DOHH2 (cell line): ENCODE measurements around the gene ZFHX3.

Experiments
- H3F3A ChIP-seq: fragments of 200-600 bp; sonication (generic), shearing (Covaris generic); 2 replicates; pipeline ENCODE4 v1.6.0; 2016; ENCODE audit warnings: antibody characterized with exemption, mild to moderate bottlenecking; ENCODE audit not compliant: control insufficient read depth, insufficient read depth
- H3K27ac ChIP-seq: fragments of 200-600 bp; sonication (generic); 2 replicates; pipeline ENCODE4 v1.5.1; 2014; ENCODE audit warnings: low read depth, mild to moderate bottlenecking, low read length, moderate library complexity
- H3K27me3 ChIP-seq: fragments of 200-600 bp; sonication (generic); 2 replicates; pipeline ENCODE4 v1.6.1; 2014; ENCODE audit warnings: mild to moderate bottlenecking, low read length, mixed read lengths; ENCODE audit not compliant: control insufficient read depth
- H3K36me3 ChIP-seq: fragments of 200-600 bp; sonication (generic); 2 replicates; pipeline ENCODE4 v1.6.1; 2014; ENCODE audit warnings: mild to moderate bottlenecking, low read length, moderate library complexity, mixed read lengths; ENCODE audit not compliant: control insufficient read depth
- H3K4me1 ChIP-seq: fragments of 200-600 bp; sonication (generic); 2 replicates; pipeline ENCODE4 v1.6.1; 2014; ENCODE audit warnings: mild to moderate bottlenecking, low read length, mixed read lengths; ENCODE audit not compliant: control insufficient read depth
- H3K4me2 ChIP-seq: fragments of 200-600 bp; sonication (generic); 2 replicates; pipeline ENCODE4 v1.6.0; 2014; ENCODE audit warnings: mild to moderate bottlenecking, low read length, moderate library complexity
- H3K4me3 ChIP-seq: fragments of 200-600 bp; sonication (generic); 2 replicates; pipeline ENCODE4 v1.5.1; 2014; ENCODE audit warnings: mild to moderate bottlenecking, low read length, mixed read lengths
- H3K79me2 ChIP-seq: fragments of 200-600 bp; sonication (generic); 2 replicates; pipeline ENCODE4 v1.6.1; 2014; ENCODE audit warnings: mild to moderate bottlenecking, low read length, mixed read lengths; ENCODE audit not compliant: control insufficient read depth
- H3K9me2 ChIP-seq: fragments of 200-600 bp; sonication (generic); replicated peaks from 2 replicates; pipeline ENCODE4 v1.6.1; 2014; ENCODE audit warnings: mild to moderate bottlenecking, low read length, mixed read lengths; ENCODE audit not compliant: control insufficient read depth
- H3K9me3 ChIP-seq: fragments of 200-600 bp; sonication (generic); 2 replicates; pipeline ENCODE4 v1.6.1; 2014; ENCODE audit warnings: antibody characterized with exemption, low read length, mixed read lengths; ENCODE audit not compliant: control insufficient read depth, insufficient read depth
- H4K20me1 ChIP-seq: fragments of 200-600 bp; sonication (generic); 2 replicates; pipeline ENCODE4 v1.6.0; 2014; ENCODE audit warnings: low read depth, mild to moderate bottlenecking, antibody characterized with exemption, low read length, moderate library complexity; ENCODE audit not compliant: control insufficient read depth, insufficient read depth
- EZH2phosphoT487 ChIP-seq: fragments of 200-600 bp; sonication (generic); IDR thresholded peaks from 2 replicates; pipeline ENCODE4 v1.6.1; 2017; ENCODE audit warnings: borderline replicate concordance, mild to moderate bottlenecking, antibody characterized with exemption, low read length, moderate library complexity, mixed read lengths
- TF ChIP-seq, protein P1 (sequence below): fragments of 200-600 bp; sonication (generic); IDR thresholded peaks from one replicate; pipeline ENCODE4 v1.5.1; 2014; ENCODE audit warnings: antibody characterized with exemption, mild to moderate bottlenecking, low read depth, low read length; ENCODE audit not compliant: poor library complexity, severe bottlenecking

The ZFHX3 gene

DNA sequence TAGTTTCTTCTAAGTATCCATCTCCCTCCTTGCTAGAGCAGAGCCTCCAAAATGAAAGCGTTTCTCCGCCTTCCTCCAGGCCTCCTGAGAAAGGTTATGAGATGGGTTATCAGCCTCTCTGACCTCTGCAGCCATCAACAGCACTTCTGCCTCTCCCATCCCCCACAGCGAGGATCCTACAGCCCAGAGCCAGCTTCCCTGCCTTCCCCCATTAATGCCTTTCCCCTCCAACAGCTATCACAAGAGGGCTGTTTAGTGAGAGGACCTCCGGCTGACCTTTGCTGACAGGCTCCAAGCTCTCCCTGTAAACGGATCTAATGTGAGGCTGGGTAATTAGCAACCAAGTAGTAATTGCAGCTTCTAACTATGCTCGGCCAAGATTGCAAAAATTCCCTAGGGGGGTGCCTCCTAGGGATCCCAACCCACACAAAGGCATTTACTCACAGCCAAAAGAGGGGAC lies 55.8 kb downstream of the ZFHX3 start:
- H3F3A ChIP-seq, result no peaks in the 10 kb centered on the region
- peaks cover 4% of the 10 kb centered on the region for H4K20me1 ChIP-seq
- H3K9me3 ChIP-seq, result no peaks in the 10 kb centered on the region
- no peaks in the 10 kb centered on the region; the same call in 1 of the 2 replicates for H3K79me2 ChIP-seq
- TF ChIP-seq, protein P1, sequence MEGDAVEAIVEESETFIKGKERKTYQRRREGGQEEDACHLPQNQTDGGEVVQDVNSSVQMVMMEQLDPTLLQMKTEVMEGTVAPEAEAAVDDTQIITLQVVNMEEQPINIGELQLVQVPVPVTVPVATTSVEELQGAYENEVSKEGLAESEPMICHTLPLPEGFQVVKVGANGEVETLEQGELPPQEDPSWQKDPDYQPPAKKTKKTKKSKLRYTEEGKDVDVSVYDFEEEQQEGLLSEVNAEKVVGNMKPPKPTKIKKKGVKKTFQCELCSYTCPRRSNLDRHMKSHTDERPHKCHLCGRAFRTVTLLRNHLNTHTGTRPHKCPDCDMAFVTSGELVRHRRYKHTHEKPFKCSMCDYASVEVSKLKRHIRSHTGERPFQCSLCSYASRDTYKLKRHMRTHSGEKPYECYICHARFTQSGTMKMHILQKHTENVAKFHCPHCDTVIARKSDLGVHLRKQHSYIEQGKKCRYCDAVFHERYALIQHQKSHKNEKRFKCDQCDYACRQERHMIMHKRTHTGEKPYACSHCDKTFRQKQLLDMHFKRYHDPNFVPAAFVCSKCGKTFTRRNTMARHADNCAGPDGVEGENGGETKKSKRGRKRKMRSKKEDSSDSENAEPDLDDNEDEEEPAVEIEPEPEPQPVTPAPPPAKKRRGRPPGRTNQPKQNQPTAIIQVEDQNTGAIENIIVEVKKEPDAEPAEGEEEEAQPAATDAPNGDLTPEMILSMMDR, result no peak
- no peak for TF ChIP-seq EZH2phosphoT487
- H3K9me2 ChIP-seq, result no peaks in the 10 kb centered on the region
- H3K27ac ChIP-seq, result no peak overlapping the region
- no peaks in the 10 kb centered on the region for H3K36me3 ChIP-seq
- no peaks in the 10 kb centered on the region for H3K4me1 ChIP-seq
- no peaks in the 10 kb centered on the region for H3K27me3 ChIP-seq
- H3K4me2 ChIP-seq, result no peak overlapping the region
- no peak overlapping the region for H3K4me3 ChIP-seq

DNA sequence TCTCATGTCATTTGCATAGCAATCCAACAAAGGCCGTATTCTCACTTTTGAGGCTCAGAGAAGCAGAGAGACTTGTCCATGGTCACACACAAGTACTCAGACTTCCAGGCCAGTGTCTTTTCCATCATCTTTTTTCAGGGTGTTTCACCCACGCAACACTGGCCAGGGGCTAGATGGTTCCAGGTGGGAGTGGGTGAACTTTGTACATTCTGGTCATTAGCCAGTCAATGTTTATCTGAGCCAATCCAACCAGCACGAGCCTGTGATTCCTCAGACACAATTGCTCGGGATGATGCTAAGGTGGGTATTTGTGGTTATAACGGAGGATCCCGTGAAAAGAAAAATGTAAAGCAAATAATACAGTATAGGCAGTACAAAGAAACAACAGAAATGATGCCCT lies 56.3 kb downstream of the ZFHX3 start:
- Histone ChIP-seq H3K27ac (no peak overlapping the region), H3K4me3 (no peak overlapping the region), H3K79me2 (no peaks in the 10 kb centered on the region; the same call in 1 of the 2 replicates), H4K20me1 (peaks cover 4% of the 10 kb centered on the region), H3K9me3 (no peaks in the 10 kb centered on the region), H3K9me2 (no peaks in the 10 kb centered on the region), H3K27me3 (no peaks in the 10 kb centered on the region), H3K36me3 (no peaks in the 10 kb centered on the region), H3F3A (no peaks in the 10 kb centered on the region), H3K4me1 (no peaks in the 10 kb centered on the region), H3K4me2 (no peak overlapping the region)
- TF ChIP-seq EZH2phosphoT487, result no peak
- TF ChIP-seq, protein P1, result no peak

DNA sequence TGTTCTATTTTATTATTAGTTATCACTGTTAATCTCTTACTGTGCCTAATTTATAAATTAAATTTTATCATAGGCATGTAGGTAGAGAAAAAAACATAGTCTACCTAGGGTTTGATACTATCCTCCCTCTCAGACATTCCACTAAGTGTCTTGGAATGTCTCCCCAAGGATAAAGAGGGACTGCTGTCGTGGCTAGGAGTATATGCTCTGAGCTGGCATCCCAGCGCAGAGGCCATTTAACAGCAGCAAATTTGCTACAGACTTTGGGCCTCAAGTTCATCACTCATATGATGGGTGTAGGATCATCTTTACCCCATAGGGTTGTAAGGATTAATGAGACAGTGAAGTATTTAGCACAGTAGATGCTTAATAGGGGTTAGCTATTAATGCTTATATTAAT lies 56.7 kb downstream of the ZFHX3 start:
- TF ChIP-seq EZH2phosphoT487, result no peak
- TF ChIP-seq, protein P1, result no peak
- Histone ChIP-seq H3F3A (no peaks in the 10 kb centered on the region), H3K27ac (no peak overlapping the region), H3K4me1 (no peaks in the 10 kb centered on the region), H3K4me3 (no peak overlapping the region), H3K36me3 (no peaks in the 10 kb centered on the region), H3K27me3 (no peaks in the 10 kb centered on the region), H3K9me3 (no peaks in the 10 kb centered on the region), H4K20me1 (peaks cover 4% of the 10 kb centered on the region), H3K4me2 (no peak overlapping the region), H3K9me2 (no peaks in the 10 kb centered on the region), H3K79me2 (no peaks in the 10 kb centered on the region; the same call in 1 of the 2 replicates)
